ENCODE results near the gene DHH. TPM values are rescaled to one million over a fixed set of nuclear protein-coding genes. Genes with fewer than 3 reads are reported as not detected.

The DHH gene
- total and polyA plus RNA-seq, 2 experiments from 2014 or later: not detected

GRCh38 chr12:49084438-49084837, 10.2 kb downstream of the DHH start (continued):
- TF ChIP-seq ZNF462 (CRISPR knock-in tag; IDR thresholded peaks at IDR 0.05): no peak
- no peak for TF ChIP-seq NANOG (IDR thresholded peaks at IDR 0.05; ENCODE audit: borderline replicate concordance)
- TF ChIP-seq EZH2phosphoT487 (IDR thresholded peaks at IDR 0.05; ENCODE audit: unreplicated experiment): no peak
- TF ChIP-seq, protein P1, sequence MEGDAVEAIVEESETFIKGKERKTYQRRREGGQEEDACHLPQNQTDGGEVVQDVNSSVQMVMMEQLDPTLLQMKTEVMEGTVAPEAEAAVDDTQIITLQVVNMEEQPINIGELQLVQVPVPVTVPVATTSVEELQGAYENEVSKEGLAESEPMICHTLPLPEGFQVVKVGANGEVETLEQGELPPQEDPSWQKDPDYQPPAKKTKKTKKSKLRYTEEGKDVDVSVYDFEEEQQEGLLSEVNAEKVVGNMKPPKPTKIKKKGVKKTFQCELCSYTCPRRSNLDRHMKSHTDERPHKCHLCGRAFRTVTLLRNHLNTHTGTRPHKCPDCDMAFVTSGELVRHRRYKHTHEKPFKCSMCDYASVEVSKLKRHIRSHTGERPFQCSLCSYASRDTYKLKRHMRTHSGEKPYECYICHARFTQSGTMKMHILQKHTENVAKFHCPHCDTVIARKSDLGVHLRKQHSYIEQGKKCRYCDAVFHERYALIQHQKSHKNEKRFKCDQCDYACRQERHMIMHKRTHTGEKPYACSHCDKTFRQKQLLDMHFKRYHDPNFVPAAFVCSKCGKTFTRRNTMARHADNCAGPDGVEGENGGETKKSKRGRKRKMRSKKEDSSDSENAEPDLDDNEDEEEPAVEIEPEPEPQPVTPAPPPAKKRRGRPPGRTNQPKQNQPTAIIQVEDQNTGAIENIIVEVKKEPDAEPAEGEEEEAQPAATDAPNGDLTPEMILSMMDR (conservative IDR thresholded peaks at IDR 0.05; ENCODE audit: low read depth in 2 of 2): no peak
- TF ChIP-seq ZNF114 (CRISPR knock-in tag; IDR thresholded peaks at IDR 0.05): no peak
- no peak for TF ChIP-seq ETS1 (IDR thresholded peaks at IDR 0.05)
- TF ChIP-seq ZNF331 (CRISPR knock-in tag; IDR thresholded peaks at IDR 0.05; ENCODE audit: low read depth): no peak
- no peak for TF ChIP-seq CREB1 (CRISPR knock-in tag; IDR thresholded peaks at IDR 0.05; ENCODE audit: low read depth)
- no peak for TF ChIP-seq JUNB (IDR thresholded peaks at IDR 0.05; ENCODE audit: unreplicated experiment)
- TF ChIP-seq STAT1 (IDR thresholded peaks at IDR 0.05; ENCODE audit: unreplicated experiment): no peak
